Fibroblast of mammary gland (primary cell): ENCODE data around the gene TNFSF13B.

Source experiments
- DNase-seq: peaks from one replicate; pipeline ENCODE4 v3.0.0-alpha.2; 2010; ENCODE audit warnings: low read depth
- H3K4me3 ChIP-seq: 2 replicates; pipeline ENCODE4 v1.5.1; 2011; ENCODE audit warnings: low read depth, mild to moderate bottlenecking, low read length, moderate library complexity; ENCODE audit not compliant: control insufficient read depth
- TF ChIP-seq, protein P1 (sequence below): conservative IDR thresholded peaks from 2 replicates; pipeline ENCODE4 v1.5.1; 2011; ENCODE audit warnings: low read depth, low read length, inconsistent platforms; ENCODE audit not compliant: control insufficient read depth, insufficient read depth

The TNFSF13B gene

DNA sequence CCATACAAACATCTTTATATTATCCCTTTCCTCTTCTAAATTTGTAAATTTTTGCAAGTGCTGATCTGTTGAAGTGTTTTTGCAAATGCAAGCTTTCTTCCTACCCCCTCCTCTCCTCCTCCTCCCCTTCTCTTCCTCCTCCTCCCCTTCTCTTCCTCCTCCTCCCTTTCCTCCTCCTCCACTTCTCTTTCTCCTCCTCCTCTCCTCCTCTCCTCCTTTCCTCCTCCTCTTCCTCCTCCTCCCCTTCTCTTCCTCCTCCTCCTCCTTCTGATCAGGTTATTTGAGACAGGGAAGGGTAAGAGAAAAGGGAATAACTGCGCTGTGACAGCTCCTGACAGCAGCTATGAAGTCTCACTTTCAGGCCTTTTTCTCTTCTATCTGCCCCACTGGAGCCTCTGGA lies 8.9 kb downstream of the TNFSF13B start:
- DNase-seq: no peak
- no peak overlapping the region for H3K4me3 ChIP-seq
- TF ChIP-seq, protein P1, sequence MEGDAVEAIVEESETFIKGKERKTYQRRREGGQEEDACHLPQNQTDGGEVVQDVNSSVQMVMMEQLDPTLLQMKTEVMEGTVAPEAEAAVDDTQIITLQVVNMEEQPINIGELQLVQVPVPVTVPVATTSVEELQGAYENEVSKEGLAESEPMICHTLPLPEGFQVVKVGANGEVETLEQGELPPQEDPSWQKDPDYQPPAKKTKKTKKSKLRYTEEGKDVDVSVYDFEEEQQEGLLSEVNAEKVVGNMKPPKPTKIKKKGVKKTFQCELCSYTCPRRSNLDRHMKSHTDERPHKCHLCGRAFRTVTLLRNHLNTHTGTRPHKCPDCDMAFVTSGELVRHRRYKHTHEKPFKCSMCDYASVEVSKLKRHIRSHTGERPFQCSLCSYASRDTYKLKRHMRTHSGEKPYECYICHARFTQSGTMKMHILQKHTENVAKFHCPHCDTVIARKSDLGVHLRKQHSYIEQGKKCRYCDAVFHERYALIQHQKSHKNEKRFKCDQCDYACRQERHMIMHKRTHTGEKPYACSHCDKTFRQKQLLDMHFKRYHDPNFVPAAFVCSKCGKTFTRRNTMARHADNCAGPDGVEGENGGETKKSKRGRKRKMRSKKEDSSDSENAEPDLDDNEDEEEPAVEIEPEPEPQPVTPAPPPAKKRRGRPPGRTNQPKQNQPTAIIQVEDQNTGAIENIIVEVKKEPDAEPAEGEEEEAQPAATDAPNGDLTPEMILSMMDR: no peak

DNA sequence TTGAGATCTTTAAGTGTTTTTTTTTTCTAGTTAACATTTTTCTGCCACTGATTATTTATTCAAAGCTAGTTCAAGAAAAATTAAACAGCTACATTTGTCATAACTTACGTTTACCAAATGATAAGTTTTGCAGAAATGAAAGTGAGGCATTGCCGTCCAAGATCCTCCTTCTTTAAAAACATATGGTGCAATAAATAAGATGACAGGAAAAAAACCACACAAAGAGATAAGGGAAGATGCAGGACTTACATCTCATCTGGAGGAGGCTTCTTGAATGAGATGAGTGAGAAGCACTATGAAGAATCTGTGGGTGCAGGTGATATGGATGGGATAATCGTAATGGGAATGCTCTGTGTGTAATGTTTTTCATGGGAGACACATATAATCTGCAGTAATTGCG lies 12.4 kb downstream of the TNFSF13B start:
- no peak overlapping the region for H3K4me3 ChIP-seq
- DNase-seq: no peak
- TF ChIP-seq, protein P1: no peak

DNA sequence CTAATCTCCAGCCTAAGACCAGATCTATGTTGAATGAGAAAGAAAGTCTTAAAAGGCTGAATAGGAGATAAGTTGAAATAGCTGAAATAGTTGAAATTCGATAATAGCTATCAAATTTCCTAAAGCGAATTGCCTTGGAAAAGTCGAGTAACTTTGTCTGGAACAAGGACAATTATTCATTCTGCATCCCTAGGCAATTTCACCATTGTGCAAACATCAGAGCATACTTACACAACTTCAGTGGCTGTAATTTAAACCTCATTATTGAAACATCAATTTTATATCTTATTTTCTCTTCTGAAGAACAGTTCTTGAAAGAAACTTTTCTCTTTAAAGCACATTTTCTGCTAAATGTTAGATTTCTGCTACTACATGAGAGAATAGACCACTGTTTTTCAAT lies 13.6 kb downstream of the TNFSF13B start:
- DNase-seq: peak; percentile 48
- TF ChIP-seq, protein P1: no peak
- H3K4me3 ChIP-seq: no peak overlapping the region

DNA sequence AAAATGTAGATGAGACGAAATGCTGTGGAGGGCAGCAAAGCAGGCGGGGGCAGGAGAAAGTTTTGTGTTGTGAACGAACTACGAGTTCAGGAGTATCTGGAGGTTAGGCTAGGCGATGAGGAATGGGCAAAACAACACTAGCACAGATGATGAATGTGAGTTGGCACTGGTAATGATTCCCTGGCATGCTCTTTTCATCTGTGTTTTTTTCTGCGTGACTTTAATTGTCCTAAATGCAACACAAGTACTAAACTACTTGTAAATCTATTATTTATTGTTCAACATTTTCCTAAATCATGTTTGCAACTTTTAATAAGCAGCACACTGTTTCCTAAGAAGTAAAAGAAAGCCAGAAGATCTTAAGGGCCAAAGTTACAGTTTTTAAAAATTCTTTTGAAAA lies 19.2 kb downstream of the TNFSF13B start:
- TF ChIP-seq, protein P1: no peak
- H3K4me3 ChIP-seq: no peak overlapping the region
- no peak for DNase-seq

DNA sequence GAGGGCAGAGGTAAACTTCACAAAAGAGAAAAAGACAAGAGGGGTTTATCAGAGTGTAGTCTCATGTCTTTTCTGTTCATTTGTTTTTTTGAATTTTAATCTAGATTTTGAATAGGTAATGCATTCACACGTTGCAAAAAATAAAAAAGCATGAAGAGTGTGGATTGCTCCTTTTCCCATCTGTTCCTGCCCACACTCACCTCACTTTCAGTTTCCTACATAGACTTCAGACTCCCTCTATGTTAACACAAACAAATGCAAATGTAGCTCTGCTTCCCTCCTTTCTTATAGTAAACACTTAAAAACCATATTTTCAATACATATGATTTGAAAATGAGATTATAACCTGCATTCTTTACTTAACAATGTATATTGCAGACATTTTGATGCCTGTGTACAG lies 20.3 kb downstream of the TNFSF13B start:
- H3K4me3 ChIP-seq: no peak overlapping the region
- TF ChIP-seq, protein P1: no peak
- no peak for DNase-seq

DNA sequence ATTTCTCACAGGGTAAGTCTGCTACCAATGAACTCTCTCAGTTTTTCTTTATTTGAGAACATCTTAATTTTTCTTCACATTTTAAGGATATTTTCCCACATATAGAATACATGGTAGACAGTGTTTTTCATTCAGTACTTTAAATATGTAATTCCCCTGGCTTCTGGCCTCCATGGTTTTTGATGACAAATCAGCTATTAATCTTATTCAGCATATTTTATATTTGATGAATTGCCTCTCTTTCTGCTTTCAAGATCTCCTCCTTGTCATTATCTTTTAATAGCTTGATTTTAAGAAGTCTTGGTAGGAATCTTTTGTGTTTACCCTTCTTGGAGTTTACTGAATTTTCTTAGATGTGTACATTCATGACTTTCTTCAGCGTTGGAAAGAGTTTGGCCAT lies 27.6 kb downstream of the TNFSF13B start:
- DNase-seq: no peak
- TF ChIP-seq, protein P1: no peak
- no peak overlapping the region for H3K4me3 ChIP-seq

DNA sequence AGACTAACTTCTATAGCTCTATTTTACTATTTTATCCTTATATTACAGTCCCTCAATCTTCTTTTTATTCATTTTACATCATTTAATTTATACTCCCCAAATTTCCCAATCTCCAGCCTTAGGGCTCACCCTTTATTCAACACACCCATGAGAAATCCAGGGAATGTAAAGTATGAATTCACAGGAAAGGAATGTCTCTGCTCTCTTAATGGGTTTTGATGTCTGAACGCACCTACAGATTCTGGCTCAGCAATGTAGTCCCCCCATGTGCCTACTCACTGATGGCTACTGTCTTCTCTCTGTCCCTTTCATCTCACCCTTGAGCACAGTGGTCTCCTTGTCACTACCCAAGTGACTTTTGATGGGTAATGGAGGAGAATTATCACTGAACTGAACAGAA lies 32.8 kb downstream of the TNFSF13B start:
- TF ChIP-seq, protein P1: no peak
- H3K4me3 ChIP-seq: no peak overlapping the region
- DNase-seq: no peak
